ENCODE results near the gene TTC23L.
A peak's percentile ranks its signal among the peaks of the same experiment; 100 is the strongest.

Gene TTC23L

DNA sequence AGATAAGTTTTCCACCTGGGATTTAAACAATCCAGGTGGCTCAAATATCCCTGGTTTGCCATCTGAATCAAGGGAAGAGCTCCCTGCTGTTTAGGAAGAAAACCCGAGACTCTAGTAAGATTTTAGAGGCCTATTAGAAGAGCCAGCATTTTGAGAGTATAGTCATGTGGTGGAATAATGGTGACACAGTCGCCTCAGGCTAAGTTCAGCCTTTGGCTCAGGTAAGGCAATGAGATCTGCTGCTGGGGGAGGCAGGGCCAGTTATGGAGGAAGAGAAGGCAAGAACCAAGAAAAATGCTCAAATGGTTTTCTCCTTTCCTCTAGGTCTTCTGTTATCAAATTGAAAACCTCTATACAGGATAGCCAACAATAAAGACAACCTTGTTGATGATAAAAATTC lies 60.1 kb downstream of the TTC23L start:
- no peak overlapping the region for H3K4me3 ChIP-seq (ENCODE audit: low read depth, low read length)
- TF ChIP-seq POLR2A (IDR thresholded peaks at IDR 0.05; ENCODE audit: extremely low read depth, insufficient read length), result no peak
- TF ChIP-seq, protein P1, sequence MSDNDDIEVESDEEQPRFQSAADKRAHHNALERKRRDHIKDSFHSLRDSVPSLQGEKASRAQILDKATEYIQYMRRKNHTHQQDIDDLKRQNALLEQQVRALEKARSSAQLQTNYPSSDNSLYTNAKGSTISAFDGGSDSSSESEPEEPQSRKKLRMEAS (IDR thresholded peaks at IDR 0.05; ENCODE audit: low read depth, low read length), result no peak
- DNase-seq (ENCODE audit: low read depth), result no peak

DNA sequence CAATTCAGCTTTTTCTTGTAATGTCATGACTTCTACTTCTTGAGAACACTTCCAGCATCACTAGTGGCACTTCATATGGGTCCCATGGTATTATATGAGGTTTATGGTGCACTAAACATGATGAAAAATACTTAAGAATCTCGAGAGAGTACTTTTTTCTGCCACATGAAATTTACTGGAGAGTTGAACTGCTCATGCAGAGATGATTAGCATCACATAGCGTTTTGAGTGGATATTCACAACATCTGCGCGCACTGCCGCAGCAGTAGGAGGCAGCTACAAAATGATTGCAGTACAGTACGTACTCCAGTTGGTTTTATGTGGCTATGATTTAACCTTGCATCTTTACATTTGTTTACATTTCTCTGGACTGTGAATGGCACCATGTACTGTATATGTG lies 61.7 kb downstream of the TTC23L start:
- no peak overlapping the region for H3K4me3 ChIP-seq (ENCODE audit: low read depth, low read length)
- DNase-seq (ENCODE audit: low read depth), result no peak
- TF ChIP-seq POLR2A (IDR thresholded peaks at IDR 0.05; ENCODE audit: extremely low read depth, insufficient read length) (no peak), MYC (IDR thresholded peaks at IDR 0.05; ENCODE audit: low read depth, low read length) (no peak)
- TF ChIP-seq, protein P2, sequence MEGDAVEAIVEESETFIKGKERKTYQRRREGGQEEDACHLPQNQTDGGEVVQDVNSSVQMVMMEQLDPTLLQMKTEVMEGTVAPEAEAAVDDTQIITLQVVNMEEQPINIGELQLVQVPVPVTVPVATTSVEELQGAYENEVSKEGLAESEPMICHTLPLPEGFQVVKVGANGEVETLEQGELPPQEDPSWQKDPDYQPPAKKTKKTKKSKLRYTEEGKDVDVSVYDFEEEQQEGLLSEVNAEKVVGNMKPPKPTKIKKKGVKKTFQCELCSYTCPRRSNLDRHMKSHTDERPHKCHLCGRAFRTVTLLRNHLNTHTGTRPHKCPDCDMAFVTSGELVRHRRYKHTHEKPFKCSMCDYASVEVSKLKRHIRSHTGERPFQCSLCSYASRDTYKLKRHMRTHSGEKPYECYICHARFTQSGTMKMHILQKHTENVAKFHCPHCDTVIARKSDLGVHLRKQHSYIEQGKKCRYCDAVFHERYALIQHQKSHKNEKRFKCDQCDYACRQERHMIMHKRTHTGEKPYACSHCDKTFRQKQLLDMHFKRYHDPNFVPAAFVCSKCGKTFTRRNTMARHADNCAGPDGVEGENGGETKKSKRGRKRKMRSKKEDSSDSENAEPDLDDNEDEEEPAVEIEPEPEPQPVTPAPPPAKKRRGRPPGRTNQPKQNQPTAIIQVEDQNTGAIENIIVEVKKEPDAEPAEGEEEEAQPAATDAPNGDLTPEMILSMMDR (IDR thresholded peaks at IDR 0.05; ENCODE audit: low read depth, low read length), result no peak
- TF ChIP-seq, protein P1 (IDR thresholded peaks at IDR 0.05; ENCODE audit: low read depth, low read length), result no peak

DNA sequence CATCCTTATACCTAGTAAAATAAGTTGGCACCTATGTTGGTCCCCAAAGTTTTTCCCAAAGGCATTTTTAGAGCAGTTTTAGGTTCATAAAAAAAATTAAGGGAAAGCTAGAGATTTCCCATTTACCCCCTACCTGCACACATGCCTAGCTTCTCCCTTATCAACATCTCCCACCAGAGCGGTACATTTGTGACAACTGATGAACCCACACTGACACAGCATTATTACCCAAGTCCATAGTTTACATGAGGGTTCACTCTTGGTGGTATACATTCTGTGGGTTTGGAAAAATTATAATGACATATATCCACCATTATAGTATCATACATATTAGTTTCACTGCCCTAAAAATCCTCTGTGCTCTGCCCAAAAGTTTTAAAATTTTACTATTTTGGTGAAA lies 64.3 kb downstream of the TTC23L start:
- DNase-seq (ENCODE audit: low read depth), result no peak
- no peak for TF ChIP-seq POLR2A (IDR thresholded peaks at IDR 0.05; ENCODE audit: extremely low read depth, insufficient read length)
- TF ChIP-seq MYC (IDR thresholded peaks at IDR 0.05; ENCODE audit: low read depth, low read length), result no peak
- TF ChIP-seq, protein P2 (IDR thresholded peaks at IDR 0.05; ENCODE audit: low read depth, low read length), result no peak
- TF ChIP-seq, protein P1 (IDR thresholded peaks at IDR 0.05; ENCODE audit: low read depth, low read length), result no peak
- H3K4me3 ChIP-seq (ENCODE audit: low read depth, low read length), result no peak overlapping the region

DNA sequence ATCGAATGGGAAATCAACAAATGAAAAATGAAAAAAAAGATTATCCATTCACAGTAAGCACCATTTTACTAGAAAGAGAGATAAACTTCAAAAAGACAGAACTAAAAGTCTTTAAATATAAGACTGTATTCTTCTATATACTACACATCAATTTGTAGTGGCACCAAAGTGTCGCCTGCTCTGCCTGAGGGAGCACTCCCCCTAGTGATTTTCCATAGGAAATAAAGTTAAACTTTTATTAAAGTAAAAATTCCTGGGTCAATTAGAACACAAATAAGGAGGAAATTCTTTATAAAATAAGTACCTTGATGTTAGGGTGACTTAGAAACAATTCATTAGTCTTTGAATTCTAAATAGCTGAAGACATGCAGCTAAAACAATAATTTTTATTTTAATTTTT lies 66.6 kb downstream of the TTC23L start:
- TF ChIP-seq POLR2A (IDR thresholded peaks at IDR 0.05; ENCODE audit: extremely low read depth, insufficient read length) (no peak), MYC (IDR thresholded peaks at IDR 0.05; ENCODE audit: low read depth, low read length) (no peak)
- TF ChIP-seq, protein P1 (IDR thresholded peaks at IDR 0.05; ENCODE audit: low read depth, low read length), result no peak
- TF ChIP-seq, protein P2 (IDR thresholded peaks at IDR 0.05; ENCODE audit: low read depth, low read length), result peak; percentile 37
- no peak overlapping the region for H3K4me3 ChIP-seq (ENCODE audit: low read depth, low read length)
- no peak for DNase-seq (ENCODE audit: low read depth)

DNA sequence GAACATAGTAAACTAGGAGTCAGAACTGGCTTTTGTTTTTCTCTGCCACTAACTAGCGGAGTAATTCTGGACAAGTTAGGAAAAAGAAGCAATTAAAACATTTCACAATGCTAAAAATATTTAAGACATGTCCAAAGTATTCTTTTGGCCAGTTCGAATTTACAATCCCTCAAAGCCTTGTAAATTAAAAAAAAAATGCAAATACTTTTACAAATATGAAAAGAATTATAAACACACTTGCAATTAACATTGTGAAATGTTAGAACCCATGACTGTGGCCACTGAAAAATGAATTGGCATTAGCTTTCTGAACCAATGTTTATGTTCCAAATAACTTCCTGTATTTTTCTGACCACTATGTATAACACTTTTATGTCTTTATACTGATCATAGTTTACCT lies 74.1 kb downstream of the TTC23L start:
- peak overlapping the region; percentile 99 for H3K4me3 ChIP-seq (ENCODE audit: low read depth, low read length)
- TF ChIP-seq, protein P1 (IDR thresholded peaks at IDR 0.05; ENCODE audit: low read depth, low read length), result no peak
- TF ChIP-seq, protein P2 (IDR thresholded peaks at IDR 0.05; ENCODE audit: low read depth, low read length), result no peak
- no peak for TF ChIP-seq POLR2A (IDR thresholded peaks at IDR 0.05; ENCODE audit: extremely low read depth, insufficient read length)
- no peak for TF ChIP-seq MYC (IDR thresholded peaks at IDR 0.05; ENCODE audit: low read depth, low read length)

DNA sequence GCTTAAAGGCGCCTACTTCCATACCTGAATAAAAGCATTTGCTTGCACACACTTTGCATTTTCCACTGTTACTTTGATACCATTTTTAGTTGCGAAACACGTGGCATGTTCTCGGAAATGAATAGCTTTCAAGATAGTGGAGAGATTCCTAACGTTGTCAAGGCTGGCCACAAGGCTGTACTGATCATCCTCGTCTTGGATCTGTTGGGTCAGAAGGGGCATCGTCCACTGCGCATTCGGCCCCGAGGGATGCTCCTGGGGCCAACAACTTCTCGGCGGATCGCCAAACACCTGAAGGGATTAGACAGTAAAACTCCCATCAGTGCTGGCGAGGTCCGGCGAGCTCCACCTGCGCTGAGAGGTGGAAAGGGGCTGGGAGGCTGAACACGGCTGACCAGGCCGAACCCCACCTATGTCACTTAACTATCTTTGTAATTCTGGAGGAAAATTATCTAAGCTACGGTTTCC lies 75.7 kb downstream of the TTC23L start:
- DNase-seq (ENCODE audit: low read depth), result peak; percentile 53
- peak overlapping the region; percentile 99 for H3K4me3 ChIP-seq (ENCODE audit: low read depth, low read length)
- TF ChIP-seq POLR2A (IDR thresholded peaks at IDR 0.05; ENCODE audit: extremely low read depth, insufficient read length) (no peak), MYC (IDR thresholded peaks at IDR 0.05; ENCODE audit: low read depth, low read length) (peak; percentile 58; the same call in 1 of the 2 replicates)
- TF ChIP-seq, protein P2 (IDR thresholded peaks at IDR 0.05; ENCODE audit: low read depth, low read length), result no peak
- TF ChIP-seq, protein P1 (IDR thresholded peaks at IDR 0.05; ENCODE audit: low read depth, low read length), result peak; percentile 93

More for the DNA sequence above, 74.1 kb downstream of the TTC23L start:
- no peak for DNase-seq (ENCODE audit: low read depth)

Measured in NB4 (cell line).